Midbrain (tissue), 1 donor: ENCODE data around the gene KIAA0513.

Experiments used
- DNase-seq: peaks from one replicate; lab custom pipeline; 2025; lab: John Stamatoyannopoulos, UW

KIAA0513 gene, protein sequence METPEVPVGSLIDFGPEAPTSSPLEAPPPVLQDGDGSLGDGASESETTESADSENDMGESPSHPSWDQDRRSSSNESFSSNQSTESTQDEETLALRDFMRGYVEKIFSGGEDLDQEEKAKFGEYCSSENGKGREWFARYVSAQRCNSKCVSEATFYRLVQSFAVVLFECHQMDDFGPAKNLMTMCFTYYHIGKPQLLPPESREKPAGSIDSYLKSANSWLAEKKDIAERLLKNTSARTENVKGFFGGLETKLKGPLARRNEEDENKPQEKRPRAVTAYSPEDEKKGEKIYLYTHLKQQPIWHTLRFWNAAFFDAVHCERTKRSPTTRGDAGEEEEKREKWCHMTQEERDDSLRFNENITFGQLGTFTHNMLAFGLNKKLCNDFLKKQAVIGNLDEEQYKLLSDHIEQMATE

GRCh38 chr16:85027349-85027957 is at the start of gene KIAA0513:
TSS of gene KIAA0513 (plus strand) at chr16:85027795. CDS start at chr16:85067072, 39,277 bp downstream.
- DNase-seq: peak; percentile 97

- DNase-seq: no peak
Measured at GRCh38 chr16:84979516-84979915, 48.1 kb upstream of the KIAA0513 start.

GRCh38 chr16:84982434-84982833 is 45.2 kb upstream of the KIAA0513 start:
- DNase-seq: no peak

DNA sequence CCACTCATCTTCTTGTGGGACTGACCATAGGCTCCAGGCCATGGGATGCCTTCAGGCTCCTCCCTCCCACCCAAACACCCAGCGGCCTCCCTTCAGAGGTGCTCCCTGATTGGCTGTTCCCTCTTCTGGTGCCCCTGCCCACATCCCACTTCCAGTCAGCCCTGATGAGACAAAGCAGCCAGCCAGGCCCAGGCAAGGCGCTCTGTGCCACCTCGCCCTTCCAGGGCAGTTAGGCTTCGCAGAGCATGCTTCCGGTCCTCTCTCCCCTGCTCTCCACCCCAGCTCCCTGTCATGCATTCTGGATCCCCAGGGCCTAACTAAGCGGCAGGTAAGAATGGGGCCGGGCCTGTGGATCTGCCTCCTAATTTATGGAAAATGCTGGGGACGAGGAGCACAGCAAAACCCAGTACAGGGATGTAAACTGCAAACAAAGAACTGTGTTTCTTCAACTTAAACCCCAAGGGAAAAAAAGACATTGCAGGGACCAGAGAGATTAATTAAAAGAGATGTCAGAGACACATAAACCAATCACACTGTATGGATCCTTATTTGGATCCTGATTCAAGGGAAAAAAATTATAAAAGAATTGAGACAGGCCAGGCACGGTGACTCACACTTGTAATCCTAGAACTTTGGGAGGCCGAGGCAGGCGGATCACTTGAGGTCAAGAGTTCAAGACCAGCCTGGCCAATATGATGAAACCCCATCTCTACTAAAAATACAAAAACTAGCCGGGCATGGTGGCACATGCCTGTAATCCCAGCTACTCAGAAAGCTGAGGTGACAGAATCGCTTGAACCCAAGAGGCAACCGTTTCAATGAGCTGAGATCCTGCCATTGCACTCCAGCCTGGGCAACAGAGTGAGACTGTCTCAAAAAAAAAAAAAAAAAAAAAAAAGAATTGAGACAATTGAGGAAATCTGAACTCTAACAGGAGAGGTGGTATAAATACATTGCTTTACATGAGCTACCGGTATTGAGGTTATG is 42.2 kb upstream of the KIAA0513 start:
- DNase-seq: no peak

DNA sequence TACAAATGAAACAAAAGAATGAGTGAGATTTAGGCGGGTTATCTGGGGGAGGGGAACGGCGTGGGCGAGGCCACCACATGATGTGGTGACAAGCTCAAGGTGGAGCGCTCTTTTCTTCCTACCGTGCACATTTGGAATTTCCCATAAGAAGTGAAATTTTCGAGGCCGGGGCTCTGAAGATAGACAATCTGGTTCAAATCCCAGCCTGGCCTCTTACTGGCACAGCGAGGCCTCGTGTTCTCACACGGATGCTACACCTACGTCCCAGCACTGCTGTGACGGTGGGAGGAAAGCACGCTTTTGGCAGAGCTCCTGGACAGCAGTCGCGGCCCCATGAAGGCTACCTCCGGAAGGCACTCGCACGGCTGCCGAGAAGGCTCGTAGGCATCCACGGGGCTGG is 41.5 kb upstream of the KIAA0513 start:
- no peak for DNase-seq

GRCh38 chr16:84986879-84987278 is 40.7 kb upstream of the KIAA0513 start:
- DNase-seq: no peak

DNA sequence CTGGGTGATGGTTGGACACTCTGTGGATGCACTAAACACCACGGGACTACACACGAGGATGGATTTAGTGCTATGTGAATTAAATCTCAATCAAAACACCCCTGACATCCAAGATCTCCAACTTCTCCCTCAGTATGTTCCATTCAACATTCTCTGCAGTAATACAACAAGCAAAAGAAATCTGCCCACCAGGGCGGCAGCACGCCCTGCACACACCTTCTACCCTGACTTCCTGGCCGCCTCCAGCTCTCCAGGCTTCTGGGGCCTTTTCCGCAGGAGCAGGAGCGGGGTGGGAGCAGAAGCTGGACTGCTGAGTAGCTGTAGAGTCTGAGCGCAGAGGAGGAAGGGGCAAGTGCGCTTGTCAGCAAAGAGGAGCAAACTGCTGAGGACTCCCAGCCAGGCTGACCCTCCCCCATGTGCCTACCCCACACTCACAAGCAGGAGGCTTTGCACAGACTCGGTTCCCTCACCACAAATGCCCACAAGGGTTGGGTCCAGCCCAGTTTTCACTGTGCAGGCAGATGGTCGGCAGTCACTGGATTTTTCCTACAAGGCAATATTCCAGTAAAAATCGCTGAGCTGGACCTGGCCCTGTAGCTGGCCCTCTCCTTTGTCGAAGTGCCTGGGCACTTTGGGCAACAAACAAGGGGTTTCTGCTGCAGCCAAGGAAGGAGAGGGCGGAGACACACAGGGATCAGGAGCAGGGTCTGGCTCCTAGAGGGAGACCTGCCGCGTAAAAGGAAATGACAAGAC is 39.1 kb upstream of the KIAA0513 start:
- DNase-seq: no peak

GRCh38 chr16:84989749-84990620 is 37.6 kb upstream of the KIAA0513 start:
- no peak for DNase-seq

DNA sequence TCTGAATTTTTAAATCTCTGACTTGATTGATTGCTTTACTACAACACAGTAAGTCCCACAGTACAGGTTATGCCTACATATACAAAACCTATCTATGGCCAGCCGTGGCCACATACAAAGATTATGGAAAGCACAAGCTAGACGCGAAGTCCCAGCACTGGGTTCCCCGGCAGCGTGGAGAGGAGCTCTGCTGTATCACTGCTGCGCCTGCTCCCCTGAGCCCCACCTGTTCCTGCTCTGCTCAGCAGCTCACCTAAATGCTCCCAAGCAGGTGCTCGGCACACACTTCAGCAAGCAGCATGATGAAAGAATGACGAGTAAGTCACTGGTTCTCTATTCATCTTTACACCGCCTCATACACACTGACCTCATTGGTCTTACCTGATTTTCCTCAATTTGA is 36.8 kb upstream of the KIAA0513 start:
- DNase-seq: no peak

DNA sequence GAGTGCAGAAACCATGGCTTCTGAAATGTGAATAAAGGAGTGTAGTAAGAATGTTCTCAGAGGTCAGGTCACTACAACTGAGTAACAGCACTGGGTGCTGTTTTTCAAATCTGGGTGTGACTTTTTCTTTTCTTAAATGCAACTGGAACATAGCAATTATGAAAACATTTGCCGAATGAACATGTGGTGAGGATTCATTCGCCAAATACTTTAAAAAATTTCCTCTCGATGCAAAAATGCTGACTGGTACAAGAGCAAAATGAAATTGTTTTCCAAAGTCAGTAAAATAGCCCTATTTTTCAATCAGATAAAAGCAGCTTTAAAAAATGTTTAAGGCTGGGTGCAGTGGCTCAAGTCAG is 34.9 kb upstream of the KIAA0513 start:
- no peak for DNase-seq

DNA sequence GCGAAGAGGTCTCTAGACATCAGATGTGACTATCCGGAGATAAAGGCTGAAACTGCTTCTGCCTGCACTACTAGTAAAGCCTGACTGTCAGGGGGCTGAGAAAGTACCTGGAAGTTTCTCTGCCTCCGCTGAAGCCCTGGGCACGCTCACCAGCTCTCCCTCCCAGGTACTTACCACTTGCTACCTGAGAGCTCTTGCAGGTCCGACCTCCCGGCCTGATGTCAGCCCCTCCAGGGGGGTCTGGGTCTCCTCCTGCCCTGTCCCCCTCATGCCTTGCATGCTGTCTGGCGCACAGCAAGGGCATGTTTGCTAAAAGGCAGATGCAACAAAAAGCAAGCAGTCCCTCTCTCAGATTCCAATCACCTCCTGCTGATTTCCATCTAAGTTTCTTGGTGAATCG is 33.7 kb upstream of the KIAA0513 start:
- DNase-seq: no peak

GRCh38 chr16:84995663-84996062 is 31.9 kb upstream of the KIAA0513 start:
- DNase-seq: no peak

DNA sequence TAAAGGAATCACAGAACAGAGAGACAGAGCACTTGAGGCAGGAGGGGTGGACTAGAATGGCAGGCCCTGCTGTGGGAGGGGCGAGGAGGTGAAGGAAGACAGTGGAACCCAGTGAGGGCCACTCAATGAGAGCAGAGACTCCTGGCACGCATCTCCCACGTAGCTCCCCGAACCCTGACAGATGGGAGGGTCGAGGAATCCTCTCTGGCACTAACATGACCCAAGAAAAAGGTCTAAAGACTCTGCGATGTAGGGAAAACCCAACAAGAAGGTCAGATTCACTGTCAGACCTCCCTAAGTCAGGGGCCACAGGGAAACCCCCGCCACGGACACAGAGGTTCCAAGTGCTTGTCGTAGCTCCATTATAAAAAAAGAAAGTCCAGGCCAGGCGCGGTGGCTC is 31.2 kb upstream of the KIAA0513 start:
- DNase-seq: no peak

GRCh38 chr16:84999200-84999599 is 28.4 kb upstream of the KIAA0513 start:
- DNase-seq: no peak

DNA sequence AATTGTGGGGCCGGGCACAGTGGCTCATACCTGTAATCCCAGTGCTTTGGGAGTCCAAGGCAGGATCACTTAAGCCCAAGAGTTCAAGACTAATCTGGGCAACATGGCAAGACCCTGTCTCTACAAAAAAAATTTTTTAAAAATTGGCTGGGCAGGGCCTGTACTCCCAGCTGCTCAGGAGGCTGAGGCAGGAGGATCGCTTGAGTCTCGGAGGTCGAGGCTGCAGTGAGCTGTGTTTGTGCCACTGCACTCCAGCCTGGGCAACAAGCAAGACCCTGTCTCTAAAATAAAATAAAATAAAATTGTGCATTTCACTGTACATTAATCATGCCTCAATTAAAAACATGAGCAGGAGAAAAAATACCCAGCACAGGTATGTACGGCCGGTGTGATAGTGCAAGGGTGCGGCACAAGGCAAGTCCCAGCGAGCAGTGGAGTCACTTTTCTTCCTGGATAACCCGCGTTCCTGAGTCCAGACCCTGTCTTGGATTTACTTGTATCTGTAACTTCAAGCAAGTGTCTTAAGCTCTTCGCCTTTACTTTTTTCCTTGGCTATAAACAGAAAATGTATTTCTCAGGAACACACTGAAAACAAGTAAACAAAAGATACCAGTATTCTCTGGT is 27.6 kb upstream of the KIAA0513 start:
- DNase-seq: no peak

GRCh38 chr16:85002099-85002541 is 25.5 kb upstream of the KIAA0513 start:
- no peak for DNase-seq

DNA sequence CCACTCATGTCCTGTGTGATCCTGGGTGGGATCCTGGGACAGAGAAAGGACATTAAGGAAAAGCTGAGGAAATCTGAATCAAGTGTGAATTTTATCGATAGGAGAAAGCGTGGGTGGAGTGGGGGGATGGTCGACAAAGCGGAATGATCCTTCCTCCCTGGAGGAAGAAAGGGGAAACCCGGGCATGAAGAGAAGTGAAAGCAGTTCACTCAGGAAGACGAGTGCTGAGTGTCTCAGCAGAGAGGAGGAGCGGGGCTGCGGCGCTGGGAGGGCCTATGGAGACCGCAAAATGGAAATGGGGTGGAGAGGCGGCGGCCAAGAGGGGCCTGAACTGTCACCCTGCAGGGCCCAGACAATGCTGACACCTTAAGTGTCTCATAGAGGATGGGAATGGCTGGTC is 25.0 kb upstream of the KIAA0513 start:
- peak; percentile 8 for DNase-seq

- no peak for DNase-seq
Measured at GRCh38 chr16:85003076-85003475, 24.5 kb upstream of the KIAA0513 start.

DNA sequence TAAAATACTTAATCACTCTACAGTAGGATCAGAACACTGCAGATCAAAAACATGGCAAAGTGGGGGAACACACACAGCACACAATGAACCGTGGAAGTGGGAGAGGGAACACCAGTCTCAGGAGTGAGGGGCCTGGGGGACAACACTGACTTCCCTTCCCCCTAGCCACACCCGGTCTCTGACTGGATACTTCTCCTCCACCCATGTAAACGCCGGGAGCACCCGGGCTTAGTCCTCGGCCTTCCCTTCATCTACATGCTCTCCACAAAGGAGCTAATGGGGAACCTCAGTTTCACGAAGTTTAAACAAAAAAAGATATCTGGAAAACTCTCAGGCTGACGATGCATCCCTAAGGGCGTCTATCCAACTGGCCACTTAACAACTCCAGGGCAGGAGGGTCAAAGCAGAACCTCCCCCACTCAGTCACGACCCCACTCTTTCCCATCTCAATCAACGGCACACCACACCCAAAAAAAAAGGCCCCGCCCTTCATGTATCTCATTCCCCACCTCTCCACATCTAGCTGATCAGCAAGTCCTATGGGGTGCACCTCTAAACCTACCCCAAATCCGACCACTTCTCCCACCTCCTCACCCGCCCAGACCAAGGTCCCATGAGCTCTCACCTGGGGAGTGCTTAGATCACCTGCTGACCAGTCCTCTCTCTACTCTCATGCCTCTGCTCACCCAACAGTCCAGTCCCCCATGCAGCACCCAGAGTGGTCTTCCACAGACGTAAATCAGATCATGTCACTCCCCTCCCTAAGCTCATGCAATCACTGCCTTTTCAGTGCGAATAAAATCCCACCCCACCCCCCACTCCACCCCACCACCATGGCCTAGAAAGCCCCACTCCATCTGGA is 23.6 kb upstream of the KIAA0513 start:
- DNase-seq: no peak
